ENCODE data around the gene GARIN5A.

Gene GARIN5A

GRCh38 chr19:50514346-50515167 is 37.9 kb upstream of the GARIN5A start:
- peaks cover 0 to 13% of the 10 kb centered on the region in 2 donors for H3K27me3 ChIP-seq (ENCODE audit: control insufficient read depth in 1 of 2, insufficient read depth in 2 of 2, low read length in 2 of 2)
- no peaks in the 10 kb centered on the region for H3K9me3 ChIP-seq (ENCODE audit: control insufficient read depth in 1 of 2, low read length in 2 of 2)
- H3K4me3 ChIP-seq (ENCODE audit: low read depth in 1 of 2, low read length in 2 of 2) = no peak overlapping the region
- H3K27ac ChIP-seq (ENCODE audit: low read depth, low read length) = no peak overlapping the region
- no peaks in the 10 kb centered on the region for H3K36me3 ChIP-seq (ENCODE audit: control insufficient read depth in 1 of 2, insufficient read depth in 2 of 2, low read length in 2 of 2)
- no peak overlapping the region for H3K9ac ChIP-seq (ENCODE audit: low read depth in 1 of 2, low read length in 2 of 2)
- peaks cover 8 to 11% of the 10 kb centered on the region in 2 donors for H3K4me1 ChIP-seq (ENCODE audit: control insufficient read depth in 1 of 2, insufficient read depth in 2 of 2, low read length in 2 of 2)

- Histone ChIP-seq H3K27ac (ENCODE audit: low read depth, low read length) (no peak within 1 kb of the TSS), H3K4me3 (ENCODE audit: low read depth in 1 of 2, low read length in 2 of 2) (no peak within 1 kb of the TSS), H3K9ac (ENCODE audit: low read depth in 1 of 2, low read length in 2 of 2) (no peak within 1 kb of the TSS), H3K27me3 (ENCODE audit: control insufficient read depth in 1 of 2, insufficient read depth in 2 of 2, low read length in 2 of 2) (peaks cover 0 to 13% of the 10 kb centered on the region in 2 donors), H3K4me1 (ENCODE audit: control insufficient read depth in 1 of 2, insufficient read depth in 2 of 2, low read length in 2 of 2) (peaks cover 8 to 11% of the 10 kb centered on the region in 2 donors), H3K36me3 (ENCODE audit: control insufficient read depth in 1 of 2, insufficient read depth in 2 of 2, low read length in 2 of 2) (no peaks in the 10 kb centered on the region), H3K9me3 (ENCODE audit: control insufficient read depth in 1 of 2, low read length in 2 of 2) (no peaks in the 10 kb centered on the region)
These were observed 37.2 kb upstream of the GARIN5A start, which contains the start of gene ASPDH for GRCh38 chr19:50513746-50514345. Gene ASPDH (minus strand): TSS chr19:50513913. CDS start chr19:50513823, 90 bp downstream.

- H3K9ac ChIP-seq (ENCODE audit: low read depth in 1 of 2, low read length in 2 of 2) = no peak overlapping the region
- no peak overlapping the region for H3K4me3 ChIP-seq (ENCODE audit: low read depth in 1 of 2, low read length in 2 of 2)
- no peak overlapping the region for H3K27ac ChIP-seq (ENCODE audit: low read depth, low read length)
- peaks cover 8 to 11% of the 10 kb centered on the region in 2 donors for H3K4me1 ChIP-seq (ENCODE audit: control insufficient read depth in 1 of 2, insufficient read depth in 2 of 2, low read length in 2 of 2)
- peaks cover 0 to 13% of the 10 kb centered on the region in 2 donors for H3K27me3 ChIP-seq (ENCODE audit: control insufficient read depth in 1 of 2, insufficient read depth in 2 of 2, low read length in 2 of 2)
- H3K9me3 ChIP-seq (ENCODE audit: control insufficient read depth in 1 of 2, low read length in 2 of 2) = no peaks in the 10 kb centered on the region
- no peaks in the 10 kb centered on the region for H3K36me3 ChIP-seq (ENCODE audit: control insufficient read depth in 1 of 2, insufficient read depth in 2 of 2, low read length in 2 of 2)
These were observed 36.5 kb upstream of the GARIN5A start for GRCh38 chr19:50512999-50513745.

- Histone ChIP-seq H3K27ac (ENCODE audit: low read depth, low read length) (no peak overlapping the region), H3K27me3 (ENCODE audit: control insufficient read depth in 1 of 2, insufficient read depth in 2 of 2, low read length in 2 of 2) (peaks cover 0 to 13% of the 10 kb centered on the region in 2 donors), H3K9me3 (ENCODE audit: control insufficient read depth in 1 of 2, low read length in 2 of 2) (no peaks in the 10 kb centered on the region), H3K36me3 (ENCODE audit: control insufficient read depth in 1 of 2, insufficient read depth in 2 of 2, low read length in 2 of 2) (no peaks in the 10 kb centered on the region), H3K4me3 (ENCODE audit: low read depth in 1 of 2, low read length in 2 of 2) (peak overlapping the region in 1 of 2 donors; percentile 94), H3K4me1 (ENCODE audit: control insufficient read depth in 1 of 2, insufficient read depth in 2 of 2, low read length in 2 of 2) (peaks cover 8 to 11% of the 10 kb centered on the region in 2 donors), H3K9ac (ENCODE audit: low read depth in 1 of 2, low read length in 2 of 2) (peak overlapping the region in 1 of 2 donors; percentile 24)
These were observed 35.7 kb upstream of the GARIN5A start for GRCh38 chr19:50512112-50512998.

- no peaks in the 10 kb centered on the region for H3K36me3 ChIP-seq (ENCODE audit: control insufficient read depth in 1 of 2, insufficient read depth in 2 of 2, low read length in 2 of 2)
- H3K27me3 ChIP-seq (ENCODE audit: control insufficient read depth in 1 of 2, insufficient read depth in 2 of 2, low read length in 2 of 2) = peaks cover 0 to 13% of the 10 kb centered on the region in 2 donors
- H3K9ac ChIP-seq (ENCODE audit: low read depth in 1 of 2, low read length in 2 of 2) = peak within 1 kb of the TSS; percentile 53 to 83
- peak within 1 kb of the TSS; percentile 56 for H3K27ac ChIP-seq (ENCODE audit: low read depth, low read length)
- peaks cover 8 to 11% of the 10 kb centered on the region in 2 donors for H3K4me1 ChIP-seq (ENCODE audit: control insufficient read depth in 1 of 2, insufficient read depth in 2 of 2, low read length in 2 of 2)
- peak within 1 kb of the TSS; percentile 74 to 94 for H3K4me3 ChIP-seq (ENCODE audit: low read depth in 1 of 2, low read length in 2 of 2)
- no peaks in the 10 kb centered on the region for H3K9me3 ChIP-seq (ENCODE audit: control insufficient read depth in 1 of 2, low read length in 2 of 2)
These were observed 34.6 kb upstream of the GARIN5A start, which contains the start of gene JOSD2 for GRCh38 chr19:50511069-50511822. Gene JOSD2 (minus strand): TSS chr19:50511191. CDS start chr19:50510431, 760 bp downstream.

- no peaks in the 10 kb centered on the region for H3K9me3 ChIP-seq (ENCODE audit: control insufficient read depth in 1 of 2, low read length in 2 of 2)
- H3K4me3 ChIP-seq (ENCODE audit: low read depth in 1 of 2, low read length in 2 of 2) = peak overlapping the region; percentile 74 to 94
- peaks cover 8 to 11% of the 10 kb centered on the region in 2 donors for H3K4me1 ChIP-seq (ENCODE audit: control insufficient read depth in 1 of 2, insufficient read depth in 2 of 2, low read length in 2 of 2)
- H3K27me3 ChIP-seq (ENCODE audit: control insufficient read depth in 1 of 2, insufficient read depth in 2 of 2, low read length in 2 of 2) = peaks cover 0 to 13% of the 10 kb centered on the region in 2 donors
- peak overlapping the region; percentile 56 for H3K27ac ChIP-seq (ENCODE audit: low read depth, low read length)
- peak overlapping the region; percentile 53 to 83 for H3K9ac ChIP-seq (ENCODE audit: low read depth in 1 of 2, low read length in 2 of 2)
- H3K36me3 ChIP-seq (ENCODE audit: control insufficient read depth in 1 of 2, insufficient read depth in 2 of 2, low read length in 2 of 2) = no peaks in the 10 kb centered on the region
These were observed 34.0 kb upstream of the GARIN5A start for GRCh38 chr19:50510700-50511068.

GRCh38 chr19:50510121-50510670 is 33.5 kb upstream of the GARIN5A start:
- H3K27ac ChIP-seq (ENCODE audit: low read depth, low read length) = no peak overlapping the region
- H3K36me3 ChIP-seq (ENCODE audit: control insufficient read depth in 1 of 2, insufficient read depth in 2 of 2, low read length in 2 of 2) = no peaks in the 10 kb centered on the region
- H3K4me3 ChIP-seq (ENCODE audit: low read depth in 1 of 2, low read length in 2 of 2) = peak overlapping the region; percentile 74 to 94
- peaks cover 8 to 11% of the 10 kb centered on the region in 2 donors for H3K4me1 ChIP-seq (ENCODE audit: control insufficient read depth in 1 of 2, insufficient read depth in 2 of 2, low read length in 2 of 2)
- peak overlapping the region; percentile 53 to 83 for H3K9ac ChIP-seq (ENCODE audit: low read depth in 1 of 2, low read length in 2 of 2)
- H3K27me3 ChIP-seq (ENCODE audit: control insufficient read depth in 1 of 2, insufficient read depth in 2 of 2, low read length in 2 of 2) = peaks cover 0 to 11% of the 10 kb centered on the region in 2 donors
- no peaks in the 10 kb centered on the region for H3K9me3 ChIP-seq (ENCODE audit: control insufficient read depth in 1 of 2, low read length in 2 of 2)

GRCh38 chr19:50509366-50509765 is 32.7 kb upstream of the GARIN5A start:
- H3K27me3 ChIP-seq (ENCODE audit: control insufficient read depth in 1 of 2, insufficient read depth in 2 of 2, low read length in 2 of 2) = peaks cover 0 to 10% of the 10 kb centered on the region in 2 donors
- peaks cover 8 to 11% of the 10 kb centered on the region in 2 donors for H3K4me1 ChIP-seq (ENCODE audit: control insufficient read depth in 1 of 2, insufficient read depth in 2 of 2, low read length in 2 of 2)
- H3K4me3 ChIP-seq (ENCODE audit: low read depth in 1 of 2, low read length in 2 of 2) = no peak overlapping the region
- H3K9ac ChIP-seq (ENCODE audit: low read depth in 1 of 2, low read length in 2 of 2) = no peak overlapping the region
- H3K36me3 ChIP-seq (ENCODE audit: control insufficient read depth in 1 of 2, insufficient read depth in 2 of 2, low read length in 2 of 2) = no peaks in the 10 kb centered on the region
- no peak overlapping the region for H3K27ac ChIP-seq (ENCODE audit: low read depth, low read length)
- H3K9me3 ChIP-seq (ENCODE audit: control insufficient read depth in 1 of 2, low read length in 2 of 2) = no peaks in the 10 kb centered on the region
